GM11168 (cell line): Measurements from ENCODE around the gene TAB2.
"Not testable (repeated sequence)": the region's sequence is repeated elsewhere in the genome, so short reads cannot be mapped to it uniquely, and the experiment has no call there.

ENCODE experiments used
- in situ Hi-C: fragments of 300-500 bp; cut with MboI; formaldehyde crosslinking; loops from one replicate; pipeline ENCODE4 v1.12.0; 2022; ENCODE audit warnings: low sequenced_read_pairs; ENCODE audit not compliant: unreplicated experiment

TAB2 gene

DNA sequence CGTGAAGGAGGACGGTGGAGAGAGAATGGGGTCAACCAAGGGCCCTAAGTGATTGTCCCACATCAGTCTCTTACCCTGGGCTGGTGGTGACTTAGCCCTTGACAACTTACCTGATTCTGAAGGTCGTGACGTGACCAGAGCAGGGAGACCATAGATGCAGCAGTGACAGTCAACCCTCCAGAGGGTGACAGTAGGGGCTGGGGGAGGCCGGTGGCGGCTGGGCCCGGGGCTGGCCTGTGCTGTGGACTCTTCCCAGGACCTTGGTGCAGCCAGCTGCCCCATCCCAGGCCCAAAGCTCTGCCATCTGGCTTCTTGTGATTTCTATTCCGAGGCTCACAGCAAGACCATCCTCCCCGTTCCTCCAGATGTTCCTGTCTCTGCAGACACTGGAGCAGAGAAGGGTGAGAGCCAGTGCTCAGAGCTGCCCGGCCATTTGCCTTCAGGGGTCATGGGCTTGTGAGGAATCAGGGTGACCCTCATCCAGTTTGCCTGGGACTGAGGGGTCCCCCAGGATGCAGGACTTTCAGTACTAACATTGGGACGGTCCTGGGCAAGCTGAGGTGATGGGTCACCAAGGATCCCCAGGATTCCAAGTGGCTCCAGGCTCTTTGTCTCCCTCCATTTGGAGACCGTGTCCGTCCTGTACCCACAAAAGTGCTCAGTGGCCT is 118.5 kb downstream of the TAB2 start:
- in situ Hi-C loops: loop anchor here (10.0 kb wide), 1 partner anchor 361 kb away; no protein-coding TSS in a partner anchor

DNA sequence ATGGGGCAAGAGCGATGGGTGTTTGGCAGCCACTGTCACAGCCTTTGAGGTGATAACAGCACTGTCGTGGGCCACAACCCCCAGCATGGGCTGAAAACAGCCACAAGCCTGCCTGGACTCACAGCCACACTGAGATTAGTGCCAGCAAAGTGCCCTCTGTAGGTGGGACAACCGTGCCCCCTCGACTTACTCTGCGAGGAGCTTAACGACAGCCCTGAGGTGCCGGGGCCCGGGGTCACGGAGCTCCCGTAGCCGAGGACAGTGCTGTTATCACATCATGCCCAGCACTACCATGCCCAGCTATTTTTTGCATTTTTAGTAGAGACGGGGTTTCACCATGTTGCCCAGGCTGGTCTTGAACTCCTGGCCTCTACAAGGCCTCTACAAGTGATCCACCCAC is 119.1 kb downstream of the TAB2 start:
- in situ Hi-C loops: loop anchor here (10.0 kb wide), 1 partner anchor 362 kb away; no protein-coding TSS in a partner anchor

DNA sequence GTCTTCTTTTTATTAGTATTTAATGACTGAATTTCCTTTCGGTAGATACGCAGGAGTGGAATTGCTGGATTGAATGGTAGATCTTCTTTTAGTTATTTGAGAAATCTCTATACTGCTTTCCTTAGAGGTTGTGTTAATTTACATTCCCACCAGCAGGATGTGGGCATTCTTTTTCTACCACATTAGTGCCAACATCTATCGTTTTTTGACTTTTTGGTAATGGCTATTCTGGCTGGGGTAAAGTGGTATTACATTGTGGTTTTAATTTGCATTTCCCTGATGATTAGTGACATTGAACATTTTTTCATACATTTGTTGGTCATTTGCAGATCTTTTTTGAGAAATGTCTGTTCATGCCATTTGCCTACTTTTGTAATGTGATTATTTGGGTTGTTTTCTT is 119.7 kb downstream of the TAB2 start:
- in situ Hi-C loops: loop anchor here (10.0 kb wide), 1 partner anchor 362 kb away; no protein-coding TSS in a partner anchor

DNA sequence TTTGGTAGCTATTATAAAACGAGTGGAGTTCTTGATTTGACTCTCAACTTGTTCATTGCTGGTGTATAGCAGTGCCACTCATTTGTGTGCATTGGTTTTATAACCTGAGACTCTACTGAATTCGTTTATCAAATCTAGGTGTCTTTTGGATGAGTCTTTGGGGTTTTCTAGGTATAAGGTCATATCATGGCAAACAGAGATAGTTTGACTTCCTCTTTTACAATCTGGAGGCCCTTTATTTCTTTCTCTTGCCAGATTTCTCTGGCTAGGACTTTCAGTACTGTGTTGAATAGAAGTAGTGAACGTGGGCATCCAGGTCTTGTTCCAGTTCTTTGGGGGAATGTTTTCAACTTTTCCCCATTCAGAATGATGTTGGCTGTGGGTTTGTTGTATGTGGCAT is 121.3 kb downstream of the TAB2 start:
- in situ Hi-C loops: loop anchor here (10.0 kb wide), 1 partner anchor 364 kb away; no protein-coding TSS in a partner anchor

DNA sequence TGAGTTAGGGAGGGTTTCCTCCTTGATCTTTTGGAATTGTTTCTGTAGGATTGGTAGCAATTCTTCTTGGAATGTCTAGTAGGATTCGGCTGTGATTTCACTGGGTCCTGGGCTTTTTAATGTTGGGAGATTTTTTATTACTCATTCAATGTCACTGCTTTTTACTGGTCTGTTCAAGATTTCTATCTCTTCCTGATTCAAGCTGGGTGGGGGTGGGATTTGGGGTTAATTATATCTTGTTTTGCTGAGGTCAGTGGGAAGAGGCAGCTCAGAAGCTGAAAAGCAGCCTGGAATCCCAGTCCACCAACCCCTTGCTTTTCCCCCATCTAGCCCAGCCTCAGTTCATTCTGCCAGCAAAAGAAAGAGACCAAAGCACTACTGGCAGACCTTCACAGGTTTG is 122.1 kb downstream of the TAB2 start:
- in situ Hi-C loops: loop anchor here (10.0 kb wide), 1 partner anchor 365 kb away; no protein-coding TSS in a partner anchor

GRCh38 chr6:149440735-149441671 is 123.5 kb downstream of the TAB2 start:
- in situ Hi-C loops: no loop called here

DNA sequence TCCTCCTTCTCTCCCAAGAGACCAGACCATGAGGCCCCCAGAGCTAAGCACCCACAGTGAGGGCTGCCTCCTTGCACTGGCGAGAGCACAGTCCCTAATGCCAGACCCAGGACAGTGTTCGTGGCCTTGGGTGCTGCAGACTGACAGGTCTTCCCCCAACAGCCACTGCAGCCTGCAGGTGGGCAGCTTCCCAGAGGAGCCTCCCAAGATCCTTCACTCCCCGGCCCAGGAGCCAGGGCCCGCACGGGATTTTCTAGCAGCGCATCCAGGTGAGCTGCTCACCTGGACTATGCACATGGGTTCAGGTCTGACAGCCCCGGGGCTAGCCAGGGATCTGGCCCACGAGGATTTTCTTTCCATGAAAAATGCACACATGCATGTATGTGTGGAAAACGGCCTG is 124.2 kb downstream of the TAB2 start:
- in situ Hi-C loops: no loop called here

DNA sequence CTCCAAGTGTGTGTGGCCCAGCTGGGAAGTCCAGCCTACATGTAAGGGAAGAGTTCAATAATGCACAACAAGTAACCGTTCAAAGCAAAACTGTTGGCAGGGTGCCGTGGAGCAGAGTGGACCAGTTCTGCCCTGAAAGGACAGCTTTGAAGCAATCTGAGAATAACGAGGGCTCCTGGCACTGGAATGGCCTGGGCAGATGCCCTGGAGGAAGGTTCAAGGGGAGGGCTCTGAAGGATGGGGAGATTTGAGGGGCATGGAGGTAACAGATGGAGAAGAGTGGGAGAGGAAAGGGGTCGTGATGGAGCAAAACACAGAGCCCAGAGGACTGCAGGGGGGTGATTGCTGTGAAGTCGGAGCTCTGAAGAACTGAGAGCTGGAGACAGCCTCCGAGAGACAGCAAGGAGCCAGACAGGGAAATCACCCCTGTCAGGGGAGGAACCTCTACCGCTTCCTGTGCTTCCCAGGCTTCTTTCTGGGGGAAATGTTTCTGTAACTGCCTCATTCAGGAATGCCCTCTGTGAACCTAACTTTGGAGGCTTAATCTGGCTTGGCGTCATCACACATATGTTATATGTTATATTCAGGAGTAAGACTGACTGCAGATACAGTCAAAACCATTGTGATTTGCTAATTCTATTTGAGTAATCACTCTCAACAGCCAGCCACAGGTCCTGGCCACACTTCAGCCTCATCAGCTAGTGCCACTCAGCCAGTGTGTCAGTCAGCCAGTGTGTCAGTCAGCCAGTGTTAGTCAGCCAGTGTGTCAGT is 126.1 kb downstream of the TAB2 start:
- in situ Hi-C loops: no loop called here

- in situ Hi-C loops: not testable (repeated sequence)
Observed at GRCh38 chr6:149444360-149445094, 127.0 kb downstream of the TAB2 start.

GRCh38 chr6:149445095-149445466 is 127.6 kb downstream of the TAB2 start:
- in situ Hi-C loops: no loop called here

- in situ Hi-C loops: no loop called here
Observed at GRCh38 chr6:149445573-149445972, 128.1 kb downstream of the TAB2 start.

DNA sequence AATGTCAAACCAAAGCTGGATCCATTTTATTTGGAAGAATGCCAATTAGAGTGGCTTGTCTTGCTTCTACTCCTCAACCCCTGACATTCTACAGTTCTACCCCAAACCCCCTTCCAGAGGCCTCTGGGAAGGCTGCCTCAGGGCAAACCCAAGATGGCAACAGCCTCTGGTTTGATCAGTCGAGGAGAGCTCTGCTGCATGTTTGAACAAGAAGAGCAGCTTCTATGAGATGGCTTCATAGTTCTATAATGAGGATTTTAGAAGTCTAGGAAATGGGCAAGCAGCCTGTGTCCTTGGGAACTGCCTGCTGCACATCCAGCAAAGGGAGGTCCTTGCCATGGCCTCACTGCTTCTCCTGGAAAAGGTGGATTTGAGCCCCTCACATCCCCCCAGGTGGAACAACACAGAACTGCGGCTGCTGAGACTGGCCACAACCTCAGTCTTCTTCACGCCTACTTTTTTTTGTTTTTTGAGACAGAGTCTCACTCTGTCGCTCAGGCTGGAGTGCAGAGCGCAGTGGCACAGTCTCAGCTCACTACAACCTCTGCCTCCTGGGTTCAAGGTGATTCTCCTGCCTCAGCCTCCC is 129.4 kb downstream of the TAB2 start:
- in situ Hi-C loops: no loop called here

DNA sequence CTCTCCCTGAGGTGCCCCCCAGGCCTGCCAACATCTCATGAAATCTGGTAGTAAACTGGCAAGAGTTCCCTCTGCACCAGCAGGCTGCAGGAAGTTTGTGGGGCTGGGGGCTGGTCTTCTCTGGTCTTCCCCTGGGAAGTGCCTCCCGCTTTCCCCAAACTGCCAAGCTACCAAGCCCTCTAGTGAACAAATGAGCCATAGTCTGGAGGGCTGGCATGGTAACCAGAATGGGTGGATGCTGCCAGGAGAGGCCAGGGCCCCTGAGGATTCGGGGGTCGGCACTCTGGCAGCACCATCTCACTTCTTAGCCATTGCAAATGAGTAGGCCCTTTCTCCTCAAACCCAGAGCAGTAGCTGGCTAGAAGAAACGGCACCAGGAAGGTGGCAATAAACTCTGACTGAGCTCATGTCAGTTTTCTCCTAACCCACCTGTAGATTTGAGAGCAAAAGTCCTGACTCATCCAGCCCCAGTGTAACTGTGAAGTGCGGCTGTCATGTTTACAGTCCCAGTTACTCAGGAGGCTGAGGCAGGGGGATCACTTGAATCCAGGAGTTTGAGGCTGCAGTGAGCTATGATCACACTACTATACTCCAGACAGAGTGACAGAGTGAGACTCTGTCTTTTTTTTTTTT is 131.4 kb downstream of the TAB2 start:
- in situ Hi-C loops: no loop called here

- in situ Hi-C loops: no loop called here
Observed at GRCh38 chr6:149449831-149450678, 132.5 kb downstream of the TAB2 start.

DNA sequence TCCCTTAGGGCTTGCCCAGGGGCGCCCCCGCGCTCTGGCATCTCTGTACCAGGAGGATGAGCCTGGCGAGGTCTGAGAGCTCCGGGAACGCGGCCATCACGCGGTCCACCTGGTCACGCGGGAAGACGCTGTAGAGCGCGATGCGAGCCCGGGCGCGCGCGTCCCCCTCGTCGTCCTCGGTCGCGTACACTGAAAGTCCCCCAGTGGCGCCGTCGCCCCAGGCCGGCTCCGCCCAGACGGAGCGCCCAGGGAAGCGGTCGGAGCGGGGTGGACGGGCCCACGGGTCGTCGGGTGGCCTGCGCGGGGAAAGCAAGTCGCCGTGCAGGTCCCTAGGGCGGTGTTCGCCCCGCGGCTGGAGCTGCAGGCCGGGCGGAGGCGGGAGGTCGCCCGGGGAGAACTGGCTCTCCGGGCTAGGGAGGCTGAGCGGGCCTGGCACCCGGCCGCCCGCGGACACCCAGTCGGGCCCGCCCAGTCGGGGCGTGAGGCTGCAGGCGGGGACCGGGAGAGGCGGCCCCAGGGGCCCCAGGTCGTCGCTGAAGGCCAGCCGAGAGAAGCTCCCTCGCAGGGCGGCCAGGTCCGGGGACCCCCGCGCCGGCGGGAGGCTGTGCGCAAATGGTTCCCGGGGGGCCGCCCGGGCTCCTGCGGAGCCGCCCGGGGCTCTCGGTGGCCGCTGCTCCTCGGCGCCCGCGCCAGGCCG is 133.3 kb downstream of the TAB2 start:
- in situ Hi-C loops: no loop called here

DNA sequence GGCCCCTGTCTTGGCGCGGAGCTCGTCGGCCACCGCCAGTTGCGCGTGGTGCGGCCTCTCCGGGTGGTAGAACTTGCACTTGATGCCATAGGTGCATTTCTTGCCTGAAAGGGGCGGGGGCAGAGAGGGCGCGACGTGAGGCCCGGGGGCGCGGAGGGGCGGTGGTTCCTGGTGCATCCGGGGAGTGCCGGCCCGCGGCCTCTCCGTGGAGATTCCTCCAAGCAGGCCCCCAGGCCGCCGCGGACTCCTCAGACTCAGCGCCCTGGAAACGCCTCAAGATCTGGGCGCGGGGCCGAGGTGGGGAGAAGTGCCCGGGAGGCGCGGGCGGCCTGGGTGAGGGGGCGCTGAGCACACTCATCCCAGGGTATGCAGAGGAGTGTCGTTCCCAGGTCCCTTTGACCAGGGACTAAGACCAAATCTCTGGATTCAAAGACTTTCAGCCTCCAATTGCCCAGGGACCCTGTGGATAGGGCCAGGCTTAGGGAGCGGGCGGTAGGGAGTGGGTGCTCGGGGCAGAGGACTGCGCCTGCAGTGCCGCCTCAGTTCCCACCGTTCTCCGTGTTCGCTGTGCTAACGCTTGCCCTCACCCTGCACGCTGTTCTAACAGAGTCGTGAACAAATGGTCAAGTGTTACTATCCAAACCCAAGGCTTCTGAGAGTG is 134.0 kb downstream of the TAB2 start:
- in situ Hi-C loops: no loop called here
